ENCODE data around the gene PTPN6. TPM values are rescaled to one million over a fixed set of nuclear protein-coding genes. Genes with fewer than 3 reads are reported as not detected.
A peak's percentile ranks its signal among the peaks of the same experiment; 100 is the strongest.

Gene PTPN6
- total and polyA plus RNA-seq, 10 of the 15 experiments (the other 5 are each of a cell fraction or from before 2014, with no cell fraction given) = 229 to 457 (median 370) TPM

GRCh38 chr12:6956021-6956727 is 5.0 kb downstream of the PTPN6 start (continued):
- TF ChIP-seq BHLHE40 (IDR thresholded peaks at IDR 0.05; ENCODE audit: borderline replicate concordance in 1 of 2, low read depth in 2 of 2, low read length in 1 of 2) = peak; percentile 51 to 67; a peak in 3 of 4 replicates
- TF ChIP-seq HDGF (IDR thresholded peaks at IDR 0.05) = peak; percentile 61; the same call in 1 of the 2 replicates
- TF ChIP-seq SREBF2 (IDR thresholded peaks at IDR 0.05; ENCODE audit: low read length) = no peak
- TF ChIP-seq SIN3A (IDR thresholded peaks at IDR 0.05; ENCODE audit: low read depth, low read length) = peak; percentile 31; the same call in 1 of the 2 replicates
- no peak for TF ChIP-seq NFYA (IDR thresholded peaks at IDR 0.05; ENCODE audit: borderline replicate concordance, low read depth, low read length)
- TF ChIP-seq MXI1 (IDR thresholded peaks at IDR 0.05; ENCODE audit: low read depth, low read length) = 0 out of 2 replicates have a peak, but pooled peaks have one; percentile 14
- TF ChIP-seq, protein P1, sequence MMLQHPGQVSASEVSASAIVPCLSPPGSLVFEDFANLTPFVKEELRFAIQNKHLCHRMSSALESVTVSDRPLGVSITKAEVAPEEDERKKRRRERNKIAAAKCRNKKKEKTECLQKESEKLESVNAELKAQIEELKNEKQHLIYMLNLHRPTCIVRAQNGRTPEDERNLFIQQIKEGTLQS (IDR thresholded peaks at IDR 0.05; ENCODE audit: borderline replicate concordance, extremely low read depth, low read depth, low read length) = no peak
- no peak for TF ChIP-seq BRCA1 (IDR thresholded peaks at IDR 0.05; ENCODE audit: low read depth, low read length)
- TF ChIP-seq MAX (IDR thresholded peaks at IDR 0.05; ENCODE audit: low read depth, low read length) = peak; percentile 35; the same call in 1 of the 2 replicates
- peak in 1 of 2 experiments; percentile 20; a peak in 1 of 4 replicates for TF ChIP-seq EP300 (IDR thresholded peaks at IDR 0.05; ENCODE audit: borderline replicate concordance in 1 of 2, control insufficient read depth in 1 of 2, low read depth in 2 of 2, low read length in 2 of 2)
- TF ChIP-seq PAX5 (IDR thresholded peaks at IDR 0.05; ENCODE audit: borderline replicate concordance, low read depth, low read length) = peak; percentile 86; the same call in 1 of the 2 replicates
- TF ChIP-seq, protein P2, sequence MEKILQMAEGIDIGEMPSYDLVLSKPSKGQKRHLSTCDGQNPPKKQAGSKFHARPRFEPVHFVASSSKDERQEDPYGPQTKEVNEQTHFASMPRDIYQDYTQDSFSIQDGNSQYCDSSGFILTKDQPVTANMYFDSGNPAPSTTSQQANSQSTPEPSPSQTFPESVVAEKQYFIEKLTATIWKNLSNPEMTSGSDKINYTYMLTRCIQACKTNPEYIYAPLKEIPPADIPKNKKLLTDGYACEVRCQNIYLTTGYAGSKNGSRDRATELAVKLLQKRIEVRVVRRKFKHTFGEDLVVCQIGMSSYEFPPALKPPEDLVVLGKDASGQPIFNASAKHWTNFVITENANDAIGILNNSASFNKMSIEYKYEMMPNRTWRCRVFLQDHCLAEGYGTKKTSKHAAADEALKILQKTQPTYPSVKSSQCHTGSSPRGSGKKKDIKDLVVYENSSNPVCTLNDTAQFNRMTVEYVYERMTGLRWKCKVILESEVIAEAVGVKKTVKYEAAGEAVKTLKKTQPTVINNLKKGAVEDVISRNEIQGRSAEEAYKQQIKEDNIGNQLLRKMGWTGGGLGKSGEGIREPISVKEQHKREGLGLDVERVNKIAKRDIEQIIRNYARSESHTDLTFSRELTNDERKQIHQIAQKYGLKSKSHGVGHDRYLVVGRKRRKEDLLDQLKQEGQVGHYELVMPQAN (conservative IDR thresholded peaks at IDR 0.05) = 0 out of 2 replicates have a peak, but pooled peaks have one; percentile 50
- no peak for TF ChIP-seq CBX3 (IDR thresholded peaks at IDR 0.05; ENCODE audit: borderline replicate concordance, low read depth)
- TF ChIP-seq RELA (IDR thresholded peaks at IDR 0.05; ENCODE audit: borderline replicate concordance, partially characterized antibody) = peak; percentile 48
- peak; percentile 85 for TF ChIP-seq ZNF687 (IDR thresholded peaks at IDR 0.05)

All from GM12878 (cell line).